ENCODE data around the gene C9orf40.

Gene C9orf40

GRCh38 chr9:74940600-74940999, 12.1 kb downstream of the C9orf40 start:
- peak; percentile 4 to 6 for DNase-seq (ENCODE audit: low read depth in 2 of 2)

- DNase-seq (ENCODE audit: low read depth in 2 of 2), result peak; percentile 7 to 13
Observed at GRCh38 chr9:74935008-74935407, 17.7 kb downstream of the C9orf40 start.

- DNase-seq (ENCODE audit: low read depth in 2 of 2), result no peak
Observed at GRCh38 chr9:74921737-74922136, 31.0 kb downstream of the C9orf40 start.

GRCh38 chr9:74920944-74921626, 31.6 kb downstream of the C9orf40 start:
- no peak for DNase-seq (ENCODE audit: low read depth in 2 of 2)

- no peak for DNase-seq (ENCODE audit: low read depth in 2 of 2)
Observed at GRCh38 chr9:74910036-74910435, 42.7 kb downstream of the C9orf40 start.

GRCh38 chr9:74908665-74909064, 44.0 kb downstream of the C9orf40 start:
- no peak for DNase-seq (ENCODE audit: low read depth in 2 of 2)

GRCh38 chr9:74907085-74907484, 45.6 kb downstream of the C9orf40 start:
- DNase-seq (ENCODE audit: low read depth in 2 of 2), result no peak

GRCh38 chr9:74901001-74901400, 51.7 kb downstream of the C9orf40 start:
- DNase-seq (ENCODE audit: low read depth in 2 of 2), result no peak

Data from fibroblast of skin of left quadriceps (primary cell).